ENCODE measurements around the gene LFNG.

- no peak for TF ChIP-seq CTCF (IDR thresholded peaks at IDR 0.05)
- TF ChIP-seq POLR2A (IDR thresholded peaks at IDR 0.05): no peak
Measured at GRCh38 chr7:2546776-2547586, 27.4 kb downstream of the LFNG start.
